ENCODE measurements around the gene PPHLN1.

Gene PPHLN1

DNA sequence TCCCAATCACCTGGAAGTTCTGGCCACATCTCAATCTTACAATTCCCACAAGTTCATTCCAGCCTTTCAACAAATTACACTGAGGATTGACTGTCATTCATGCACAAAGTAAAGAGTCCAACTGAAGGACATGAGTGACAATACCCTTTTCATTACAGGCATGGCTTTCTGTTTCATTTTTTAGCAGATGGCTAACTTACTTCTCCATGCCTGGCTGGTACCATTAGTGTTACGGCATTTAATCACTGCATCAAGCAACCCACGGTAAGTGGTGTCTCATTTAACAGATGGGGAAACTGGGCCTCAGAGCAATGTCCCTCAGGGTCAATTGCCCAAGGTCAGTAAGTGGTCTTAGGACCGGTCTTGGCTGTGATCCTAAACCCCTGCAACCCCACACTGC is 149.1 kb downstream of the PPHLN1 start:
- H4K20me1 ChIP-seq (ENCODE audit: insufficient read depth, low read length): no peaks in the 10 kb centered on the region
- H3K4me3 ChIP-seq (ENCODE audit: low read depth in 1 of 2, low read length in 2 of 2): no peak overlapping the region
- H3K79me2 ChIP-seq (ENCODE audit: insufficient read depth, low read length): no peaks in the 10 kb centered on the region
- no peaks in the 10 kb centered on the region for H3K4me1 ChIP-seq (ENCODE audit: insufficient read depth, low read length)
- H3K9ac ChIP-seq (ENCODE audit: low read depth, low read length): no peak overlapping the region
- H3K36me3 ChIP-seq (ENCODE audit: insufficient read depth, low read length): no peaks in the 10 kb centered on the region
- ATAC-seq (ENCODE audit: insufficient read depth, low read depth): no peak
- no peak overlapping the region for H2AFZ ChIP-seq (ENCODE audit: low read depth, low read length)
- H3K27me3 ChIP-seq (ENCODE audit: insufficient read depth, low read length, poor library complexity): peaks cover 3% of the 10 kb centered on the region
- H3K4me2 ChIP-seq (ENCODE audit: insufficient read depth, low read length): no peak overlapping the region
- no peaks in the 10 kb centered on the region for H3K9me3 ChIP-seq (ENCODE audit: insufficient read depth, low read length, severe bottlenecking)
- TF ChIP-seq EZH2 (IDR thresholded peaks at IDR 0.05; ENCODE audit: borderline replicate concordance, low read depth, low read length, severe bottlenecking): no peak
- TF ChIP-seq, protein P1, sequence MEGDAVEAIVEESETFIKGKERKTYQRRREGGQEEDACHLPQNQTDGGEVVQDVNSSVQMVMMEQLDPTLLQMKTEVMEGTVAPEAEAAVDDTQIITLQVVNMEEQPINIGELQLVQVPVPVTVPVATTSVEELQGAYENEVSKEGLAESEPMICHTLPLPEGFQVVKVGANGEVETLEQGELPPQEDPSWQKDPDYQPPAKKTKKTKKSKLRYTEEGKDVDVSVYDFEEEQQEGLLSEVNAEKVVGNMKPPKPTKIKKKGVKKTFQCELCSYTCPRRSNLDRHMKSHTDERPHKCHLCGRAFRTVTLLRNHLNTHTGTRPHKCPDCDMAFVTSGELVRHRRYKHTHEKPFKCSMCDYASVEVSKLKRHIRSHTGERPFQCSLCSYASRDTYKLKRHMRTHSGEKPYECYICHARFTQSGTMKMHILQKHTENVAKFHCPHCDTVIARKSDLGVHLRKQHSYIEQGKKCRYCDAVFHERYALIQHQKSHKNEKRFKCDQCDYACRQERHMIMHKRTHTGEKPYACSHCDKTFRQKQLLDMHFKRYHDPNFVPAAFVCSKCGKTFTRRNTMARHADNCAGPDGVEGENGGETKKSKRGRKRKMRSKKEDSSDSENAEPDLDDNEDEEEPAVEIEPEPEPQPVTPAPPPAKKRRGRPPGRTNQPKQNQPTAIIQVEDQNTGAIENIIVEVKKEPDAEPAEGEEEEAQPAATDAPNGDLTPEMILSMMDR (IDR thresholded peaks at IDR 0.05; ENCODE audit: borderline replicate concordance, extremely low read depth, low read length, poor library complexity, severe bottlenecking): no peak
- H3K27ac ChIP-seq (ENCODE audit: low read length): no peak overlapping the region
- DNase-seq: no peak

DNA sequence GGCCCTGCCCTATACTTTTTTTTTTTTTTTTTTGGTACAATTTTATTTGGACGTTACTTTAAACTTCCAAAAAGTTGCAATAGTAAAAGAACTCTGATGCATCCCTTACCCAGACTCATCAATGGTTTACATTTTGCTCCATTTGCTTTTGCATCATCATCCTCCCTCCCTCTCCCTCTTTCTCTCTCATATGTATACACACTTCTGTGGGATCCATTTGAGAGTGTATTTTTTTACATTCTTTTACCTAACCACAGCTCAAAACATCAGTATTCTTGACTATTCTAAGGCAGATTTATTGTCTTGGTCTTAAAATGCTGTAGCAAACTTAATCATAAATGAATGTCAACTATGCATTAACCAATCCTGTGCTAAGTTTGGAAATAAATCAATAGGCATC is 152.0 kb downstream of the PPHLN1 start:
- no peak overlapping the region for H3K4me2 ChIP-seq (ENCODE audit: insufficient read depth, low read length)

DNA sequence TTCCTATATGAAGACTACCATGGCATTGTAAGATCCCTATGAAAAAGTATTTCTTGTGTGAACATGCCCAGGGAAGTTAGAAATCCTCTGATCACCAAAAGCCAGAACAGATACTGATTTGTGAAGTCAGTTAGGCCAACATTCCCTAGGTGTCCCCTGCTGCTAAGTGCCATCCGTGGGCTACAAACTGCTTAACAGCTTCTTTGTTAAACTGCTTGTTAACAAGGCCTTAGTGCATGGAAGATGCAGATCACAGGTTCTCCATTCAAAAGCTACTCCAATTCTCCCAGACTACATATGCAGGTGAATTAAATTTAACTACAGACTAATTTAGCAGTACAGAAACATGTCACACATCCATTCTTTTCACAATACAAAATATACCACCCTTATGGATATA is 155.4 kb downstream of the PPHLN1 start:
- Histone ChIP-seq H3K79me2 (ENCODE audit: insufficient read depth, low read length) (no peaks in the 10 kb centered on the region), H3K36me3 (ENCODE audit: insufficient read depth, low read length) (no peaks in the 10 kb centered on the region), H4K20me1 (ENCODE audit: insufficient read depth, low read length) (no peaks in the 10 kb centered on the region), H3K27me3 (ENCODE audit: insufficient read depth, low read length, poor library complexity) (no peaks in the 10 kb centered on the region), H3K4me3 (ENCODE audit: low read depth in 1 of 2, low read length in 2 of 2) (no peak overlapping the region), H3K4me2 (ENCODE audit: insufficient read depth, low read length) (no peak overlapping the region), H3K9me3 (ENCODE audit: insufficient read depth, low read length, severe bottlenecking) (no peaks in the 10 kb centered on the region), H3K9ac (ENCODE audit: low read depth, low read length) (no peak overlapping the region), H3K27ac (ENCODE audit: low read length) (no peak overlapping the region), H3K4me1 (ENCODE audit: insufficient read depth, low read length) (no peaks in the 10 kb centered on the region), H2AFZ (ENCODE audit: low read depth, low read length) (no peak overlapping the region)
- DNase-seq: no peak
- TF ChIP-seq EZH2 (IDR thresholded peaks at IDR 0.05; ENCODE audit: borderline replicate concordance, low read depth, low read length, severe bottlenecking): no peak
- TF ChIP-seq, protein P1 (IDR thresholded peaks at IDR 0.05; ENCODE audit: borderline replicate concordance, extremely low read depth, low read length, poor library complexity, severe bottlenecking): no peak
- ATAC-seq (ENCODE audit: insufficient read depth, low read depth): no peak

More for the DNA sequence above, 152.0 kb downstream of the PPHLN1 start:
- ATAC-seq (ENCODE audit: insufficient read depth, low read depth): no peak
- no peak overlapping the region for H3K4me3 ChIP-seq (ENCODE audit: low read depth in 1 of 2, low read length in 2 of 2)
- no peak overlapping the region for H3K9ac ChIP-seq (ENCODE audit: low read depth, low read length)
- H3K36me3 ChIP-seq (ENCODE audit: insufficient read depth, low read length): no peaks in the 10 kb centered on the region
- no peak overlapping the region for H3K27ac ChIP-seq (ENCODE audit: low read length)
- H3K4me1 ChIP-seq (ENCODE audit: insufficient read depth, low read length): no peaks in the 10 kb centered on the region
- no peaks in the 10 kb centered on the region for H4K20me1 ChIP-seq (ENCODE audit: insufficient read depth, low read length)
- TF ChIP-seq EZH2 (IDR thresholded peaks at IDR 0.05; ENCODE audit: borderline replicate concordance, low read depth, low read length, severe bottlenecking): no peak
- TF ChIP-seq, protein P1 (IDR thresholded peaks at IDR 0.05; ENCODE audit: borderline replicate concordance, extremely low read depth, low read length, poor library complexity, severe bottlenecking): no peak
- no peaks in the 10 kb centered on the region for H3K27me3 ChIP-seq (ENCODE audit: insufficient read depth, low read length, poor library complexity)
- no peak overlapping the region for H2AFZ ChIP-seq (ENCODE audit: low read depth, low read length)
- no peak for DNase-seq
- no peaks in the 10 kb centered on the region for H3K9me3 ChIP-seq (ENCODE audit: insufficient read depth, low read length, severe bottlenecking)
- no peaks in the 10 kb centered on the region for H3K79me2 ChIP-seq (ENCODE audit: insufficient read depth, low read length)

All from DND-41 (cell line).